PC-3 (cell line): ENCODE measurements around the gene UVSSA.

Source experiments
- CTCF ChIP-seq: fragments of 300-600 bp; sonication (generic); conservative IDR thresholded peaks from 2 replicates; pipeline ENCODE4 v1.5.1; 2017; ENCODE audit warnings: antibody characterized with exemption, low read depth, mild to moderate bottlenecking, low read length
- EZH2 ChIP-seq: fragments of 300-600 bp; sonication (generic); IDR thresholded peaks from one replicate; pipeline ENCODE4 v1.6.1; 2017; ENCODE audit warnings: antibody characterized with exemption, mild to moderate bottlenecking, low read length; ENCODE audit not compliant: unreplicated experiment
- EZH2phosphoT487 ChIP-seq: fragments of 300-600 bp; sonication (generic); IDR thresholded peaks from 2 replicates; pipeline ENCODE4 v1.6.1; 2018; ENCODE audit warnings: mild to moderate bottlenecking, antibody characterized with exemption, low read length, borderline replicate concordance

GRCh38 chr4:1337951-1338751, 8.9 kb upstream of the UVSSA start:
- TF ChIP-seq CTCF (no peak), EZH2phosphoT487 (no peak), EZH2 (no peak)
